HEK293T (cell line): Measurements from ENCODE around the gene COQ10B.

ENCODE experiments used
- BHLHE40 ChIP-seq: fragments of 450-650 bp; IDR thresholded peaks from 2 replicates; pipeline ENCODE4 v1.6.1; 2016; ENCODE audit warnings: mild to moderate bottlenecking, moderate library complexity, borderline replicate concordance
- ELF4 ChIP-seq: fragments of 450-650 bp; IDR thresholded peaks from 2 replicates; pipeline ENCODE4 v1.6.1; 2017; ENCODE audit warnings: antibody characterized with exemption
- FOXK2 ChIP-seq: fragments of 450-650 bp; IDR thresholded peaks from 2 replicates; pipeline ENCODE4 v1.6.1; 2016; ENCODE audit warnings: mild to moderate bottlenecking
- LEF1 ChIP-seq: fragments of 450-650 bp; IDR thresholded peaks from 2 replicates; pipeline ENCODE4 v1.6.1; 2017; ENCODE audit warnings: mild to moderate bottlenecking, borderline replicate concordance

DNA sequence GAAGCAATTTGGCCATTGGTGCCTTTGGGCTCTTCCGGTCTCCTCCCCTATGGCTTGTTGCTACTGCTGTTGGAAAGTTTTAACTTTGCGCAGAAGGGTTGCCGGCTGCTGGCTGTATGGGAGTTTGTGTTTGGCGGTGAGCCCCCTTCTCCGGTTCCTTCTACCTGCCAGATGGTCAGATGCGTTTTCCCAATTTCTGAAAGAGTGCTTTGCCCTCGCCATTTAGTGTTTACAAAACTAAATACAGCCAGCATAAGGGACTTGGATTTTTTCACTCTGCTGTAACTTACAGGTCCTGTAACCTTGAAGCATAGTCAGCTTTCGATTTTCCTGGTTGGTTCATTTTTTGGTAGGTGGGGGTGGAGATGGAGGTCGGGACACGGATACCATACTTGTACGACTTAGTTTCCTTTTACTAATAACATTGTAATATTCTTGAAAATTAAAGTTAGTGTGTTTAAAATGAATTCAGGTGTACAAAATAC, 604 bp downstream of the COQ10B start:
- TF ChIP-seq ELF4 (no peak; the same call in none of the 2 replicates), LEF1 (no peak), FOXK2 (no peak), BHLHE40 (no peak)
